Measurements from ENCODE around the gene RPP38.
A peak's percentile ranks its signal among the peaks of the same experiment; 100 is the strongest.

The RPP38 gene

DNA sequence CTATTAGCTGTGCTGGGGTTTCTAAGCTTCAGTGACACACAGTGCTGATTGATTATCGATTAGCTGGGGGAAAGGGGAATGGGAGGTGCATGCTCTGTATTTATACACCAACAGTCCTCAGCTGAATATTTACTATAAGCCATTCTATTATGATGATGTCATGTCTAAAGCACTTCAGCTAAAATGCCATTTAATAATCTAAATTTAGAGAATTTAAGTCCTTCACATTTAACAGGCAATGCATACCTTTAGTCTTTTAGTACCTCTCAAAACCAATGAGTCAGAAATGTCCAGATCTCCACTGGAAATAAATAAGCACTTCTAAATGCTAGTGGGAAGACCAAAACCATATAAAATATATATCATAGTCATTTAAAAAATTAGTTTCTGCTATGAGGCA is 24.6 kb downstream of the RPP38 start:
- no peak overlapping the region for H3K4me3 ChIP-seq (ENCODE audit: low read depth, low read length)
- DNase-seq (ENCODE audit: low read depth): no peak
- TF ChIP-seq, protein P1, sequence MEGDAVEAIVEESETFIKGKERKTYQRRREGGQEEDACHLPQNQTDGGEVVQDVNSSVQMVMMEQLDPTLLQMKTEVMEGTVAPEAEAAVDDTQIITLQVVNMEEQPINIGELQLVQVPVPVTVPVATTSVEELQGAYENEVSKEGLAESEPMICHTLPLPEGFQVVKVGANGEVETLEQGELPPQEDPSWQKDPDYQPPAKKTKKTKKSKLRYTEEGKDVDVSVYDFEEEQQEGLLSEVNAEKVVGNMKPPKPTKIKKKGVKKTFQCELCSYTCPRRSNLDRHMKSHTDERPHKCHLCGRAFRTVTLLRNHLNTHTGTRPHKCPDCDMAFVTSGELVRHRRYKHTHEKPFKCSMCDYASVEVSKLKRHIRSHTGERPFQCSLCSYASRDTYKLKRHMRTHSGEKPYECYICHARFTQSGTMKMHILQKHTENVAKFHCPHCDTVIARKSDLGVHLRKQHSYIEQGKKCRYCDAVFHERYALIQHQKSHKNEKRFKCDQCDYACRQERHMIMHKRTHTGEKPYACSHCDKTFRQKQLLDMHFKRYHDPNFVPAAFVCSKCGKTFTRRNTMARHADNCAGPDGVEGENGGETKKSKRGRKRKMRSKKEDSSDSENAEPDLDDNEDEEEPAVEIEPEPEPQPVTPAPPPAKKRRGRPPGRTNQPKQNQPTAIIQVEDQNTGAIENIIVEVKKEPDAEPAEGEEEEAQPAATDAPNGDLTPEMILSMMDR (IDR thresholded peaks at IDR 0.05; ENCODE audit: control insufficient read depth, extremely low read depth, insufficient read depth): no peak

DNA sequence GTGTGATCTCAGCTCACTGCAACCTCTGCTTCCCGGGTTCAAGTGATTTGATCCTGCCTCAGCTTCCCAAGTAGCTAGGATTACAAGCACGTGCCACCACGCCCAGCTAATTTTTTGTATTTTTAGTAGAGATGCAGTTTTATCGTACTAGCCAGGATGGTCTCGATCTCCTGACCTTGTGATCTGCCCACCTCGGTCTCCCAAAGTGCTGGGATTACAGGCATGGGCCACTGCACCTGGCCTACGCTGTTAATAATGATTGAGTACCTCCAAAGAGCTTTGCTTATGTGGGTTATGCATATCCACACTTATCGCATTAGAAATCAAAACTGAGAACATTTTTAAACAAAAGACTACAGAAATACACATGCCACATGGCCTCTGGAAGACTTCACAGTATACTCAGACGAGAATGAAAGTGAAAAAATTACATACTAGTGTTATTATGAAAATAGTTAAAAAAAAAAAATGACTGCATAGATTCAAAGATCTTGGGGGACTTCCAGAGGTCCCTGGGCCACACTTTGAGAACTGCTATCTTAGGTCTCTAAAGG is 25.4 kb downstream of the RPP38 start:
- TF ChIP-seq, protein P1 (IDR thresholded peaks at IDR 0.05; ENCODE audit: control insufficient read depth, extremely low read depth, insufficient read depth): no peak
- no peak overlapping the region for H3K4me3 ChIP-seq (ENCODE audit: low read depth, low read length)
- no peak for DNase-seq (ENCODE audit: low read depth)

DNA sequence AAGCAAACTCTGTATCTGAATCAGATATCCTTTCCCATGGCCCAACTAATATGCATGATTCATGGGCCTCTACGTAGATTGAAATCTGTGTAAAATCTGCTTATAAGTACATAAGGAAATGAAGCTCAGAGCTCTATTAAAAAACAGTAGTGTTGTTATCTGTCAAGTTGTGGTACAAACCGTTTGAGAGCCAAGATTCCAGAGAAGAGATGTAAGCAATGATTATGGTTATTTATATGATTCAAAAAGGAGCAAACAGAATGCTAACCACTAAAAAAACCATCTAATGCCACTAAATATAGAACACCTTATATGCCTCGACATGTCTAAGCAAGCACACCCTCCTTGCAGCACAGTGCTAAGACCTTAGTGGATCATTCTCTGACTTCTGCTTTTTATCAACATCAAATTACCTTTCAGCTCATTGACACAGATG is 26.6 kb downstream of the RPP38 start:
- DNase-seq (ENCODE audit: low read depth): peak; percentile 93
- TF ChIP-seq, protein P1 (IDR thresholded peaks at IDR 0.05; ENCODE audit: control insufficient read depth, extremely low read depth, insufficient read depth): no peak
- no peak overlapping the region for H3K4me3 ChIP-seq (ENCODE audit: low read depth, low read length)

DNA sequence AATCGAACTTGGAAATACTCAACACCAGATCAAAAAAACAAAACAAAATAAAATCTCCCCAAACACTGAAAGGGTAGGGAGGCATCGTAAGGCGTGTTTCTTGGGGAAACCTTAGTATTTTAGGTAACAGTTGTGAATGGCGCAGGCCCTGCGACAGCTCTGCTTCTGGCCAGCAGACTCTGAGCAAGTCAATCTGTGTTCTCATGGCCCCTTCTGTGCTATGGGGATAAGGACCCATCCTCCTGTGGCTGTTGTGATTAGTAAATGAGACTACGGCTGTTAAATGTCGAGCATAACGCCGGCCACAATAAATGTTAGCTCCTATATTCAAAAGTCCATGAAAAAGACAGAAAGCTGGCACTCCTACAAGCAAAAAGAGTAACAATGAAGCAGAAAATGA is 27.0 kb downstream of the RPP38 start:
- DNase-seq (ENCODE audit: low read depth): no peak
- no peak overlapping the region for H3K4me3 ChIP-seq (ENCODE audit: low read depth, low read length)
- TF ChIP-seq, protein P1 (IDR thresholded peaks at IDR 0.05; ENCODE audit: control insufficient read depth, extremely low read depth, insufficient read depth): no peak

DNA sequence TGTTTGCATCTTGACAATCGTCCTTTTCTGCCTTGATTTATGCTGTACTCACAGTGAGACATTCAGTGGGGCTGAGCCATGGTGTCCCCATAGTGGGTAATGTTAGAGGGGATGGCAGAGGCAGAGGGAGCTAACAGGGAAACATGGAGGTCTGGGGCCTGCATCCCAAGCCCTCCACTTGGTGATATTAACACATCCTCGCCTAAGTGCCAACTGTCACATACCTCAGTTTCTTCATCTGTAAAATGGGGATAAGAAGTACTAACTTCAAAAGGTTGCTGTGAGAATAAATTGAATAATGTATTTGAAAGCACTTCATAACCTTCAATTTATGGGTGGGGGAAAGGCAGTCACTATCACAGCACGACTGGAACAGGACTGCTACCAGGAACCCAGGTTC is 27.8 kb downstream of the RPP38 start:
- H3K4me3 ChIP-seq (ENCODE audit: low read depth, low read length): no peak overlapping the region
- DNase-seq (ENCODE audit: low read depth): no peak
- TF ChIP-seq, protein P1 (IDR thresholded peaks at IDR 0.05; ENCODE audit: control insufficient read depth, extremely low read depth, insufficient read depth): no peak

DNA sequence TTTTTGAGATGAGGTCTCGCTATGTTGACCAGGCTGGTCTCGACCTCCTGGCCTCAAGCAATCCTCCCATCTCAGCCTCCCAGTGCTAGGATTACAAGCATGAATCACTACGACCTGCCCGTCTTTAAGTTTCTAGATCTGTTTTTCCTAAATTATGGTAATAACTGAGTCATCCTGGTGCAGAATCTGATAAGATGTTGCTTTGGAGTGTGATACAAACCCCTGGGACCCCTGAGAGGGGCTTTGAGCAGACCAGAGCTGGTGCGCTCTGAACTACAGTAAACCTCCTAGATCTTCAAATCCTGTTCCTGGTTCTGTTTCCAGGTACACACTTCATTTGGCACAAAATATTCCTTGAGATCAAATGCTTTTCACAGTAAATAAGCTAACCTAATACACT is 34.2 kb downstream of the RPP38 start:
- no peak for DNase-seq (ENCODE audit: low read depth)
- TF ChIP-seq, protein P1 (IDR thresholded peaks at IDR 0.05; ENCODE audit: control insufficient read depth, extremely low read depth, insufficient read depth): no peak
- no peak overlapping the region for H3K4me3 ChIP-seq (ENCODE audit: low read depth, low read length)
